ENCODE data around the gene SLC38A8. TPM values are rescaled to one million over a fixed set of nuclear protein-coding genes. Genes with fewer than 3 reads are reported as not detected.

Gene SLC38A8
- total RNA-seq, 6 experiments from 2014 or later = not detected

GRCh38 chr16:84005391-84005790 is 37.2 kb downstream of the SLC38A8 start:
- TF ChIP-seq CTCF (IDR thresholded peaks at IDR 0.05) = no peak
- Mint-ChIP-seq H3K36me3 (ENCODE audit: low read depth) (no peaks in the 10 kb centered on the region), H3K27me3 (ENCODE audit: insufficient read depth) (peaks cover 41% of the 10 kb centered on the region), H3K27ac (no peak overlapping the region), H3K4me1 (ENCODE audit: low read depth) (no peaks in the 10 kb centered on the region), H3K9me3 (no peaks in the 10 kb centered on the region), H3K4me3 (no peak overlapping the region)
- no peak for DNase-seq

GRCh38 chr16:84004442-84004841 is 38.2 kb downstream of the SLC38A8 start:
- DNase-seq = no peak
- no peaks in the 10 kb centered on the region for H3K4me1 Mint-ChIP-seq (ENCODE audit: low read depth)
- no peaks in the 10 kb centered on the region for H3K36me3 Mint-ChIP-seq (ENCODE audit: low read depth)
- no peak for TF ChIP-seq CTCF (IDR thresholded peaks at IDR 0.05)
- H3K4me3 Mint-ChIP-seq = no peak overlapping the region
- H3K27me3 Mint-ChIP-seq (ENCODE audit: insufficient read depth) = peaks cover 43% of the 10 kb centered on the region
- H3K9me3 Mint-ChIP-seq = no peaks in the 10 kb centered on the region
- no peak overlapping the region for H3K27ac Mint-ChIP-seq

- no peak overlapping the region for H3K4me3 Mint-ChIP-seq
- H3K27me3 Mint-ChIP-seq (ENCODE audit: insufficient read depth) = peaks cover 42% of the 10 kb centered on the region
- no peak for TF ChIP-seq CTCF (IDR thresholded peaks at IDR 0.05)
- no peaks in the 10 kb centered on the region for H3K4me1 Mint-ChIP-seq (ENCODE audit: low read depth)
- no peaks in the 10 kb centered on the region for H3K36me3 Mint-ChIP-seq (ENCODE audit: low read depth)
- no peak overlapping the region for H3K27ac Mint-ChIP-seq
- no peaks in the 10 kb centered on the region for H3K9me3 Mint-ChIP-seq
- DNase-seq = no peak
Measured at GRCh38 chr16:84003038-84003437, 39.6 kb downstream of the SLC38A8 start.

- H3K4me3 Mint-ChIP-seq = no peak overlapping the region
- no peaks in the 10 kb centered on the region for H3K36me3 Mint-ChIP-seq (ENCODE audit: low read depth)
- TF ChIP-seq CTCF (IDR thresholded peaks at IDR 0.05) = no peak
- DNase-seq = no peak
- peaks cover 46% of the 10 kb centered on the region for H3K27me3 Mint-ChIP-seq (ENCODE audit: insufficient read depth)
- H3K4me1 Mint-ChIP-seq (ENCODE audit: low read depth) = no peaks in the 10 kb centered on the region
- H3K27ac Mint-ChIP-seq = no peak overlapping the region
- no peaks in the 10 kb centered on the region for H3K9me3 Mint-ChIP-seq
Measured at GRCh38 chr16:84001726-84002125, 40.9 kb downstream of the SLC38A8 start.

- Mint-ChIP-seq H3K4me3 (no peak overlapping the region), H3K4me1 (ENCODE audit: low read depth) (no peaks in the 10 kb centered on the region), H3K9me3 (no peaks in the 10 kb centered on the region), H3K27ac (no peak overlapping the region), H3K27me3 (ENCODE audit: insufficient read depth) (peaks cover 41% of the 10 kb centered on the region), H3K36me3 (ENCODE audit: low read depth) (no peaks in the 10 kb centered on the region)
- no peak for DNase-seq
- no peak for TF ChIP-seq CTCF (IDR thresholded peaks at IDR 0.05)
Measured at GRCh38 chr16:84000989-84001642, 41.5 kb downstream of the SLC38A8 start.

All from HFFc6 (cell line).